HepG2 (cell line): Measurements from ENCODE around the gene UQCRHL. TPM values are rescaled to one million over a fixed set of nuclear protein-coding genes. Genes with fewer than 3 reads are reported as not detected.
A peak's percentile ranks its signal among the peaks of the same experiment; 100 is the strongest.

Experiments
- CENPBD1 ChIP-seq: sonication (generic); formaldehyde crosslinking; IDR thresholded peaks from 2 replicates; pipeline ENCODE4 v1.8.0; 2022; ENCODE audit warnings: missing genetic modification reagents, low read depth, mild to moderate bottlenecking, borderline replicate concordance
- CENPX ChIP-seq: sonication (generic); formaldehyde crosslinking; IDR thresholded peaks from 2 replicates; pipeline ENCODE4 v1.9.0; 2021; ENCODE audit warnings: mild to moderate bottlenecking, missing genetic modification reagents, moderate library complexity
- HNF1B ChIP-seq: sonication (generic); formaldehyde crosslinking; IDR thresholded peaks from 2 replicates; pipeline ENCODE4 v1.5.1; 2020; ENCODE audit warnings: mild to moderate bottlenecking, moderate library complexity, missing genetic modification reagents
- HNRNPL ChIP-seq: fragments of 200-400 bp; formaldehyde crosslinking; IDR thresholded peaks from 2 replicates; pipeline ENCODE4 v1.6.1; 2017; ENCODE audit warnings: mild to moderate bottlenecking, low read depth, low read length
- IKZF1 ChIP-seq: fragments of 450-650 bp; IDR thresholded peaks from 2 replicates; pipeline ENCODE4 v1.7.1; 2016
- IRX3 ChIP-seq: sonication (generic); formaldehyde crosslinking; IDR thresholded peaks from 2 replicates; pipeline ENCODE4 v1.8.1; 2023; ENCODE audit warnings: mild to moderate bottlenecking, low read depth, missing genetic modification reagents, borderline replicate concordance
- KLF11 ChIP-seq: IDR thresholded peaks from 2 replicates; pipeline ENCODE4 v1.6.1; 2016; ENCODE audit warnings: missing compliant biosample characterization
- MXD3 ChIP-seq: IDR thresholded peaks from 2 replicates; pipeline ENCODE4 v1.6.1; 2016; ENCODE audit warnings: mild to moderate bottlenecking, missing biosample characterization, missing genetic modification reagents
- ONECUT2 ChIP-seq: sonication (generic); formaldehyde crosslinking; IDR thresholded peaks from 2 replicates; pipeline ENCODE4 v1.4.0; 2020; ENCODE audit warnings: missing genetic modification reagents
- PAWR ChIP-seq: sonication (generic); formaldehyde crosslinking; IDR thresholded peaks from 2 replicates; pipeline ENCODE4 v1.4.0; 2020; ENCODE audit warnings: missing genetic modification reagents, mild to moderate bottlenecking, borderline replicate concordance
- TARDBP ChIP-seq: sonication (generic); formaldehyde crosslinking; IDR thresholded peaks from 2 replicates; pipeline ENCODE4 v1.8.0; 2022; ENCODE audit warnings: mild to moderate bottlenecking, missing genetic modification reagents
- TFDP1 ChIP-seq: IDR thresholded peaks from 2 replicates; pipeline ENCODE4 v1.6.1; 2016; ENCODE audit warnings: missing compliant biosample characterization, missing genetic modification reagents, borderline replicate concordance
- THYN1 ChIP-seq: sonication (generic); formaldehyde crosslinking; IDR thresholded peaks from 2 replicates; pipeline ENCODE4 v1.8.1; 2023; ENCODE audit warnings: low read depth, mild to moderate bottlenecking, moderate library complexity, missing genetic modification reagents, borderline replicate concordance
- ZNF225 ChIP-seq: sonication (generic); formaldehyde crosslinking; IDR thresholded peaks from 2 replicates; pipeline ENCODE4 v1.4.0; 2020; ENCODE audit warnings: mild to moderate bottlenecking, missing genetic modification reagents
- ZNF567 ChIP-seq: sonication (generic); formaldehyde crosslinking; IDR thresholded peaks from 2 replicates; pipeline ENCODE4 v1.8.1; 2023; ENCODE audit warnings: mild to moderate bottlenecking, missing genetic modification reagents, borderline replicate concordance
- ZNF572 ChIP-seq: sonication (generic); formaldehyde crosslinking; IDR thresholded peaks from 2 replicates; pipeline ENCODE4 v1.5.1; 2020; ENCODE audit warnings: mild to moderate bottlenecking, missing genetic modification reagents
- ZNF615 ChIP-seq: sonication (generic); formaldehyde crosslinking; IDR thresholded peaks from 2 replicates; pipeline ENCODE4 v1.5.0; 2020; ENCODE audit warnings: mild to moderate bottlenecking, missing genetic modification reagents, borderline replicate concordance
- ZNF646 ChIP-seq: sonication (generic); formaldehyde crosslinking; IDR thresholded peaks from 2 replicates; pipeline ENCODE4 v1.9.0; 2021; ENCODE audit warnings: mild to moderate bottlenecking, missing genetic modification reagents
- ZNF761 ChIP-seq: sonication (generic); formaldehyde crosslinking; conservative IDR thresholded peaks from 2 replicates; pipeline ENCODE4 v1.4.0; 2020; ENCODE audit warnings: mild to moderate bottlenecking, missing genetic modification reagents
- polyA plus RNA-seq, 8 experiments: library from polyadenylated mRNA; depleted of rRNA in 3 of 8; stranded (reverse) in 7 of 8; unstranded in 1 of 8; fragments of >200 nt; fragmentation: Illumina TruSeq in 4 of 8; extraction: Trizol in 4 of 8; gene quantifications; 2 replicates each; pipeline versions ENCODE4 v1.2.1 to v1.2.3, GENCODE V29; 2011 to 2016; ENCODE audit warnings: low read depth in 4 of 8, missing spikeins in 1 of 8, mixed read lengths in 1 of 8; ENCODE audit not compliant: insufficient read depth in 1 of 8
- total RNA-seq, 5 experiments: library from RNA; depleted of rRNA; stranded (reverse); fragments of >200 nt; fragmentation: Illumina TruSeq; extraction: Trizol; gene quantifications; 2 replicates each; pipeline ENCODE4 v1.2.3, GENCODE V29; 2016; ENCODE audit warnings: low read depth in 1 of 5

Gene UQCRHL
- total and polyA plus RNA-seq, 2 of the 13 experiments (the other 11 are each of a cell fraction or from before 2014, with no cell fraction given) = 1.8 to 2.3 TPM

- no peak for TF ChIP-seq CENPBD1 (CRISPR knock-in tag)
- TF ChIP-seq ZNF615 (CRISPR knock-in tag) = peak; percentile 6; the same call in 1 of the 2 replicates
- no peak for TF ChIP-seq ONECUT2 (CRISPR knock-in tag)
- TF ChIP-seq MXD3 (CRISPR knock-in tag) = peak; percentile 42; the same call in 1 of the 2 replicates
- TF ChIP-seq ZNF646 (CRISPR knock-in tag) = no peak
- no peak for TF ChIP-seq CENPX (CRISPR knock-in tag)
- TF ChIP-seq IKZF1 = no peak
- no peak for TF ChIP-seq ZNF567 (CRISPR knock-in tag)
- TF ChIP-seq PAWR (CRISPR knock-in tag) = no peak
- peak; percentile 74 for TF ChIP-seq HNF1B
- no peak for TF ChIP-seq THYN1 (CRISPR knock-in tag)
- peak; percentile 86; the same call in 1 of the 2 replicates for TF ChIP-seq TFDP1 (CRISPR knock-in tag)
- peak; percentile 82 for TF ChIP-seq IRX3 (CRISPR knock-in tag)
- TF ChIP-seq HNRNPL = no peak
- TF ChIP-seq KLF11 (CRISPR knock-in tag) = peak; percentile 26
- peak; percentile 92 for TF ChIP-seq TARDBP (CRISPR knock-in tag)
- no peak; the same call in 1 of the 2 replicates for TF ChIP-seq ZNF225 (CRISPR knock-in tag)
- no peak for TF ChIP-seq ZNF572 (CRISPR knock-in tag)
- TF ChIP-seq ZNF761 (CRISPR knock-in tag) = 0 out of 2 replicates have a peak, but pooled peaks have one; percentile 23
Observed at GRCh38 chr1:15835741-15836510, 28.5 kb upstream of the UQCRHL start (continued).
